NK-92 (cell line): ENCODE data around the gene CLEC10A.

ENCODE experiments used
- DNase-seq: peaks from one replicate; lab custom pipeline; 2025; ENCODE audit not compliant: unreplicated experiment; lab: John Stamatoyannopoulos, UW

CLEC10A gene

DNA sequence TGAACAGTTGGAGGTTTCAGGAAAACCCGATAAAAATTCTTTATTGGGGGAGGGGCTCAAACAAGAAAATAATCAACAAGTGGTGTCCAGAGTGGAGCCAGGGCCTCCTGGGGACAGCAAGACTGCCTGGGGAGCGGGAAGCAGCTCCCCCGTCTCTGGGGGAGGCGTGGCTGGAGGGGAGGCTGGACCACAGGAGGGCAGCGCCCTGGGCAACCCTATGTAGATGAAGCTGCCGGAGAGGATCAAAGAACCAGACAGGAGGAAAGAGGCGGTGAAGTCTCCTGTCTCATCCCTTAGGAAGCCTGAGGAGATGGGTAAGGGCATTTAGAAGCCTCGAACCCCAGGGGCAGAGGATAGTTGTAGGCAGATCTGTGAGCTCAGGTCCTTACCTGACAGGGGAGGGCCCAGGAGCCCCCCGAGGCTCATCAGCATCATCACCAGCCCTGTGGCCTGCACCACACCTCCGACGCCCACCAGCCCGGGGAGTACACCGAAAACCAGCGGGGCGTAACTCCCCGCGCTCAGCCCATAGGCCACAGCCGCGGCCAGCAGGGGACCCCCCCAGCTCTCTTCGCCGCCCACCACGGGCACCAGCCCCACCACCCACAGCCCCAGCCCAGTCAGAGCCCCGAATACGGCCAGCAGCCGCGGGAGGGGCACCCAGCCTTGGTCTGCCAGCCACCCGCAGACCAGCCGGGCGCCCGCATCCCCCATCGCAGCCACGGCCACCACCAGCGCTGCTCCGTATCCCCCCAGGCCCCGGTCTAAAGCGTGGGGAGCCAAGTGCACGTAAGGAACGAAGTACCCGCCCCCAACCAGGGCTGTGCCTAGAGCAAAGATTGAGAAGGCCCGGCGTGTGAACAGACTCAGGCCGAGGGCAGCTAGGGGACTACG lies 38.2 kb downstream of the CLEC10A start:
- no peak for DNase-seq

DNA sequence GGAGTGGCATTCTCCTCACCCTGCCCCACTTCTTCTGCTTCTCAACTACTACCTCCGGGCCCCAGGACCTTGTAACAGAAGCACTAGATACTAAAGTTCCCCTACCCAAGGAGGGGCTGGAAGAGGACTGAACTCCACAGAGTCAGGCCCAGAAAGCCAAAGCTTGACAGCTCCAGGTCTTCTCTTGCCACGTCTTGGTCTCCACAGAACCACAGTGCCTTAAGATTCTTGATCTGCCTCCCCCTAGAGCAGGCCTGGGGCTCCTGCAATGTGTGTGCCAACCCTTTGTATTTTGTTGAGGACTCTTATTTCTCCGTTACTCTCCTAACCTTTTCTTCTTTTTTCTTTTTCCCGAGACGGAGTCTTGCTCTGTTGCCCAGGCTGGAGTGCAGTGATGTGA lies 40.2 kb downstream of the CLEC10A start:
- DNase-seq, result no peak

DNA sequence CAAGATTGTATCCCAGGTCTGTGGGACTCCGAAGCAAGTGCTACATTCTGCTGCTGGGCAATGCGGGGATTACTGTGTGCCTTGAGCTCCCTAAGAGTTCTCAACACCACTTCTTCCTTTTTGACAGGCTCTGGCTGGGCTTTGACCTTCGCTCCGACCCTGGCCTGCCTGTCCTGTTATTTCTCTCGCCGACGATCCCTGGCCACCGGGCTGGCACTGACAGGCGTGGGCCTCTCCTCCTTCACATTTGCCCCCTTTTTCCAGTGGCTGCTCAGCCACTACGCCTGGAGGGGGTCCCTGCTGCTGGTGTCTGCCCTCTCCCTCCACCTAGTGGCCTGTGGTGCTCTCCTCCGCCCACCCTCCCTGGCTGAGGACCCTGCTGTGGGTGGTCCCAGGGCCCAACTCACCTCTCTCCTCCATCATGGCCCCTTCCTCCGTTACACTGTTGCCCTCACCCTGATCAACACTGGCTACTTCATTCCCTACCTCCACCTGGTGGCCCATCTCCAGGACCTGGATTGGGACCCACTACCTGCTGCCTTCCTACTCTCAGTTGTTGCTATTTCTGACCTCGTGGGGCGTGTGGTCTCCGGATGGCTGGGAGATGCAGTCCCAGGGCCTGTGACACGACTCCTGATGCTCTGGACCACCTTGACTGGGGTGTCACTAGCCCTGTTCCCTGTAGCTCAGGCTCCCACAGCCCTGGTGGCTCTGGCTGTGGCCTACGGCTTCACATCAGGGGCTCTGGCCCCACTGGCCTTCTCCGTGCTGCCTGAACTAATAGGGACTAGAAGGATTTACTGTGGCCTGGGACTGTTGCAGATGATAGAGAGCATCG lies 41.8 kb downstream of the CLEC10A start:
- DNase-seq, result no peak

DNA sequence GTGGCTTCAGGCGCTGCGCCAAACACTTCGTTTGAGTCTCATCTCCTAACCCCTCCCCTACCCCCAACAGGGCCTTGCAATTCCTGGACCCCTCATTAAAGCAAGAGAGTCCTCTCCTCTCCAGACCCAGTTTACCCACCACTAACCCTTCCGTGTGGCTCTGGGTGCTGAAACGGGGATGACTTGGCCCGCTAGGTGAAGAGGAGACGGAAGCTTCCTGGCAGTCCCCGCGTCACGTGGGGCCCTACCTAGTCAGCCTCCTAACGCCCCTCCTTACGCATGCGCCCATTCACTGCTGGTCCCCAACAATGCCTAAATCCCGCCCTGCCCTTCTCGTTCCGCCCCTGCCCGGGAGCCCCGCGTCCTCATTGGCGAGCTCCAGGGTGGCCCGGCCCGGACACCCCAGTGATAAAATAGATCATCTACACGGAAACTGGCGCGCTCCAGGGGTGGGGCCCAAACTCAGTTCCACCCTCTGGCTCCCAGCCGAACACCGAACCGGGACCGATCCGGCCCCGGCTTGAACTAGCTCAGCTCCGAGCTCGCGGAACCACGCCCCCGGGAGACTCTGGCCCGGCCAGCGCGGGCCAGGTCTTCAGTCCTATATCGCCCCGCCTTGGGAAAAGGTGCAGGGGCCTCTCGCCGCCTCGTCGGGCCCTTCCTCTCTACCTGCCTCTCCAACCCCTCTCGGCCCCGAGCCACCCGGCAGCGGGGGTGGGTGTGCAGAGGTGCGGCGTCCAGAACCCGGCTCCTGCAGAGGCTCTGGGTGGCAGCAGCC lies 44.3 kb downstream of the CLEC10A start, which contains the start of gene SLC16A13:
SLC16A13 (plus strand) TSS at position 425 of the 778 bp plus-strand sequence. CDS start 368 bp downstream, outside the sequence.
- peak; percentile 90 for DNase-seq

DNA sequence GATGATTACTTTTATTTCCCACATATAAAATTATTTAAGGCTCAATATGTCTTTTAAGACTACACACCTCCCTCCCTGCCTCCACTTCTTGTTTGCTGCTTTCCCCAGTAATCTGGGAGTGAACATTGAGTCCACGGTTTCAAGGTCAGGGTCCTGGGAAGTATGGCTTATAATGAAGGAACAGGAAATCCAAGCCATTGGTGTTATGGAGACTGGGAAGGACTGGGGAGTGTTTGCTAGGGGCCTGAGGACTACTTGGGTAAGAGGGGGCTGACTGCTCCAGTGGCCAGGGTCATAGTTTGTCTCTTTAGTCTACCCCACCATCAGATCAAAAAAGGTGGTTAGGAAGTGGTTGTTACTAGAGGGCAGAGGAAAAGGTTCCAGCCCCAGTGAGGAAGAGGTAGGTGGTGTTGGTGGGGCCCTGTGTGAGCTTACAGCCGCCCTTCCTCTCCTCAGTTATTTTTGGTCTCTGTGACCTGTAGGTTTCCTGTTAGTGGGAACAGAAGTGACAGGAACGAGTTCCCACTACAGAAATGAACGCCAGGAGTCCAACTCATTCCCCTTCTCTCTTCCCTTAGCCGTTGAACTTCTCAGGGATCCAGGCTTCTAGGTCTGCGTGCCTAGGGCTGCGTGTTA lies 45.0 kb downstream of the CLEC10A start:
- no peak for DNase-seq

DNA sequence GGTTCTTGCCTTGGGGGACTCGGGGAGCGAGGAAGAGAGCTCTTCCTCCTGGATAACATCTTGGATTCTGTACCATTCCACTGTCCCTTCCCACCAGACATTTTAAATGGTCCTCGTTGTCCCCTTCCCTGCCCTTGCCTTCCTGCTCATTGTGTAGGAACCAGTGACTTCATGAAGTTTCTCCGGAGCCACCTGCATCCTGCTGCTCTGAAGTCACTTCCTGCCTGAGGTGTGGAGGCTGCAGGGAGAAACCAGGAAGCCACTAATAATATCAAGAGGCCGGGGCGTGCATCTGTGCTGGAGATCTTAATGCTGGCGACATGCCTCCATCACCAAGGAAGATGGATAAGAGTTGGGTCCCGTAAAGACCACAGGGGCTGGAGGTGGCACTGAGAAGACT lies 50.4 kb downstream of the CLEC10A start:
- no peak for DNase-seq

DNA sequence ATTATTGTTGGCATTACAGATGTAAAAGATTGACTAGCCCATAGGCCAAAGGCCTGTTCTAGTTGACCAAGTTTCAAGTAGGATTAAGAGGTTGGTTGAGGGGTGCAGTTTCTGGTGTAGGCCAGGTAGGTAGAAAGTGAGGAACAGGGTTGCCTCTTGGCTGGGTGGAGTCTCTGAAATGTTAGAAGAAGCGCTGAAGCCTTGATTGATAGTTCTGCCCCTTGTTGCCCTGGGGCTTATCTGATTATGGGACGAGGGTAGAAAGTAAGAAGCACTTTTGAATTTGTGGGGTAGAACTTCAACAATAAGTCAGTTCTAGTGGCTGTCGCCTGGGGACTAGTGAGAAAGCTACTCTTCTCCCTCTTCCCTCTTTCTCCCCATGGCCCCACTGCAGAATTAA lies 51.0 kb downstream of the CLEC10A start:
- no peak for DNase-seq

DNA sequence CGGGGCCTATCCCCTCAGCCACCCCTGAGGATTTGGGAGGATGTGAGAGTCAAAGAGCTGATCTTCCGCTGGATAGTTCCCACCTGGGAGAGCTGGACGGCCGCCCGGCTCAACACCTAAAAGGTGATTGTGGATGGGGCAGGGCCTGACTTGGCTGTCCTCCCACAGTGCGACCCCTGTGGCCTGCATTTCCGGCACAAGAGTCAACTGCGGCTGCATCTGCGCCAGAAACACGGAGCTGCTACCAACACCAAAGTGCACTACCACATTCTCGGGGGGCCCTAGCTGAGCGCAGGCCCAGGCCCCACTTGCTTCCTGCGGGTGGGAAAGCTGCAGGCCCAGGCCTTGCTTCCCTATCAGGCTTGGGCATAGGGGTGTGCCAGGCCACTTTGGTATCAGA lies 52.7 kb downstream of the CLEC10A start:
- no peak for DNase-seq

DNA sequence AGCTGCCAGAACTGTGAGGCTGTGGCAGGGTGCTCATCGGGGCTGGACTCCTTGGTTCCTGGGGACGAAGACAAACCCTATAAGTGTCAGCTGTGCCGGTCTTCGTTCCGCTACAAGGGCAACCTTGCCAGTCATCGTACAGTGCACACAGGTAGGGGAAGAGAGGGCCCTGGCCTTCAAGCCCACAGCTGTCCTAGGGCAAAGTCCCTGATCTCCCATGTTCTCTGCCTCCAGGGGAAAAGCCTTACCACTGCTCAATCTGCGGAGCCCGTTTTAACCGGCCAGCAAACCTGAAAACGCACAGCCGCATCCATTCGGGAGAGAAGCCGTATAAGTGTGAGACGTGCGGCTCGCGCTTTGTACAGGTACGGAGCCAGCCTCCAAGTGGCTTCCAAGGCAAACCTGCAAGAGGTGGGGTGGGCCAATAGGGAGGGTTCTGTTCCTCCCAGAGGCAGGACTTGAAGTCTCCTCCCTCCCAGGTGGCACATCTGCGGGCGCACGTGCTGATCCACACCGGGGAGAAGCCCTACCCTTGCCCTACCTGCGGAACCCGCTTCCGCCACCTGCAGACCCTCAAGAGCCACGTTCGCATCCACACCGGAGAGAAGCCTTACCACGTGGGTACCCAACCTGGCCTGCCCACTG lies 53.5 kb downstream of the CLEC10A start:
- no peak for DNase-seq

DNA sequence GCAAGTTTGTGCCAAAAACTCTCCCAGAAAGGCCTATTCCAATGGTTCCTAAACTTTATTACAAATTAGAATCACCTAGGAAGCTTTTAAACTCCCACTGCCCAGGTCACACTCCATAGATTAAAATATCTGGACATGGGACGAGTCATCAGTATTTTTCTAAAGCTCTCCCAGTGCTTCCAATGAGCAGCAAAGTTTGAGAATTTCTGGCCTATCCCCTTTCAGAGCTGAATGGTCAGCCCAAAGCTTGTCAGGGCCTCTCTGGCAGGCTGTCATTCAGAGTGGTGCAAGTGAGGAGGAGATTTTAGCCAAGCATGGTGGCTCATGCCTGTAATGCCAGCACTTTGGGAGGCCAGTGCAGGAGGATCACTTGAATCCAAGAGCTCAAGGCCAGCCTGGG lies 54.8 kb downstream of the CLEC10A start:
- DNase-seq, result no peak
